NOMO-1 treated with dmso at 0.1 percent for 144 hours (cell line): ENCODE results near the gene DBP.

ENCODE experiments used
- DNase-seq: peaks from one replicate; lab custom pipeline; 2025; ENCODE audit not compliant: unreplicated experiment; lab: John Stamatoyannopoulos, UW

Gene DBP

DNA sequence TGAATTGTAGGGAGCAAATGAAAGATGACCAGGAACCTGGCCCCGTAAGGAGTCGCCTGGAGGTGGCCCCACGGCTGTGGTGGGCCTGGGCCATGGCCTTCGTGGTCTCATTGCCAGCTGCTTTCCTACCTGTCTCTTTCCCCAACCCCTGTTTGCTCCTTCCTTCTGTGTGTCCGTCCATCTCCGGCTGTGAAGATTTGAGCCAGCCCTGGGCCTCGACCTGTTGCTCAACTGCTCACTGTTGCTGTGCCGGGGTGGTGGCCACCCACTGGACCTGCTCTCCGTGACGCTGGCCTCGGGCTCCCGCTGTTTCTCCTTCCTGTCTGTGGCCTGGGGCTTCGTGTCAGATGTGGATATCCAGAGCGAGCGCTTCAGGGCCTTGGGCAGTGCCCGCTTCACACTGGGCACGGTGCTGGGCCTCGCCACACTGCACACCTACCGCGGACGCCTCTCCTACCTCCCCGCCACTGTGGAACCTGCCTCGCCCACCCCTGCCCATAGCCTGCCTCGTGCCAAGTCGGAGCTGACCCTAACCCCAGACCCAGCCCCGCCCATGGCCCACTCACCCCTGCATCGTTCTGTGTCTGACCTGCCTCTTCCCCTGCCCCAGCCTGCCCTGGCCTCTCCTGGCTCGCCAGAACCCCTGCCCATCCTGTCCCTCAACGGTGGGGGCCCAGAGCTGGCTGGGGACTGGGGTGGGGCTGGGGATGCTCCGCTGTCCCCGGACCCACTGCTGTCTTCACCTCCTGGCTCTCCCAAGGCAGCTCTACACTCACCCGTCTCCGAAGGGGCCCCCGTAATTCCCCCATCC lies 8.5 kb downstream of the DBP start:
- DNase-seq = no peak

- no peak for DNase-seq
These were observed 9.3 kb downstream of the DBP start for GRCh38 chr19:48627865-48628314.

DNA sequence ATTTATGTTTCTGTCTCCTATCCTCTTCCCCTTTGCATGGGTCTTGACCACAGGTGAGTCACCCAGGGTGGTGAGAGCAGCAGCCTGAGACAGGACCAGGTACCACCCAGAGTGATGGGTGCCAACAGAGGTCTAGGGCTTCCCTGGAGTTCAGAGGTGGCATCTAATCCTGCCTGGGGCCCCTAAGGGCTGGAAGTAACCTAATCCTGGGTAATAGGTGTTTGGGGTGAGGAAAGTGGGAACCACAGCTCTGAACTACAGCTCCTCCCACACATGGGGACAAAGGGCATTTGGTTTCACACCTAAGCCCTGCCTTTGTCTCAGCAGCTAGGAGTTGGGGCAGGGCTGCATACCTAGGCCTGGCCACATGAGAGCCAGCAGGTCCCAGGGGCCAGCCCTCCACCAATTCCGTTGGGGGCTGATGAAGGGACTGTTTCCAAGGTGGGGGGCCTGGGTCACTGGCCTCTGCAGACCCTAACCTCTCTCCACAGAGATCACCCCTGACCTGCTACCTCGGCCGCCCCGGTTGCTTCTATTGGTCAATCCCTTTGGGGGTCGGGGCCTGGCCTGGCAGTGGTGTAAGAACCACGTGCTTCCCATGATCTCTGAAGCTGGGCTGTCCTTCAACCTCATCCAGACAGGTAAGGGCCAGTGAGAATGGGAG lies 9.8 kb downstream of the DBP start:
- DNase-seq = no peak

GRCh38 chr19:48625891-48626327 lies 11.3 kb downstream of the DBP start:
- DNase-seq = no peak

DNA sequence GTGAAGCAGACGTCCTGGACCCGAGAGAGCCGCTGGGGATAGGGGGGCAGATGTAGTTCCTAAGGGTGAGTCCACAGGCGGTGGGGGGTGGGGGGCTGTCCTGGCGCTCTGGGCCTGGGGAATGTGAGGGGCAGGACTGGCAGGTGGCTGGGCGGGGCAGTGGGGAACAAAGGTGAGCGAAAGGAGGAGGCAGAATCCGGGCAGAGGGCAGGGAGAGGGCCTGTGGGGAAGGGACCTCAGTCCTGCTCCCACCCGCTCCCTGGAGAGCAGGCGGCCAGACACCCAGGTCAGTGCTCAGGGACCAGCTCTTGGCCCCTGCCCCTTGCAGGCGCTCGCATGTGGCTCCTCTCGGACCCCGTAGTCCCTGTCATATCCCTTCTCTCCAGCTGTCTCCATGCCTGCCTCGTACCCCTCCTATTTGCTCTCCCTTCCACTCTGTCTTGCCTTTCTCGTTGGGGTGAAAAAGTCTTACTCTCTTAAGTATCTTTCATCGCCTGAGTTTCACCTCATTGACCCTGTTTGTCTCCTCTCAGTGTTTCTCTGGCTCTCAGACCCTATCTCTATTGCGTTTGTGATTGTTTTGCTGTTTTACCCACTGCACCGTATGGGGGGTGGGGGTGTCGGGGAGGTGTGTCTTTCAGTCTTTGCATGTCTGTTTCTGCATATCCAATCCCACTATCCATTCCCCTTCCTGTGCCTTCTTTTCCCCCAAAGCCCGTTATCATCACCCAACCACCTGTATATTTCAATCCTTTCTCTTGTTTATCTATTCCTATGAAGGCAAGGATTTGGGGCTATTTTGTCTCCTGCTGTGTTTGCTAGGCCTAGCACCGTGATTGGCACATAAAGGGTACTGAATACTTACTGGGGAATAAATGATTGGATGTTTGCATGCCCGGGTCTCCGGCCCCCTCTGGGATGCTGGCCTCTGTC lies 12.1 kb downstream of the DBP start:
- no peak for DNase-seq

DNA sequence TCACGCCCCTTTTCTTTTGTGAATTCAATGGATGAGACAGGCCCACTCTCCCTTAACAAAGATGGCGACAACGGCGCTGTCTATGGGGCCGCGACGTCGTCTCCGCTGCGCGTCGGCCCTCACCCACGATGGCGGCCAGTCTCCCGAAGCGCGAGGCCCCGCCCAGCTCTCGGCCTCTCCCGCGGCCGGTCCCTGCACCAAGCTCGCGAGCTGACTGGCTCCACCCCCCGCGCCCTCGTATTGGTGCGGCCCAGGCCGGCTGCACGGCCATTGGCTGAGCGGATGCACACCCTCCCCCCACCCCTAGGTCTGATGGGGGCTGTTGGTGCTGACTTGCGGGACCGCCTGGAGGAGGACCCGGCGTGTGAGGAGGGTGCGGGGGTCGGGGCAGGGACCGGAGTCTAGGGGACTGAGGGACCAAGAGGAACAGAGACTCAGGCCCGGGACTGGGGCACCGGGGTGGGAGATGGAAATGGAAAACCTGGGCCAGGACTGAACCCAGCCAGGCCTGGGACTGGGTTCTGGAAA lies 13.0 kb downstream of the DBP start:
- no peak for DNase-seq

GRCh38 chr19:48623556-48624066 lies 13.6 kb downstream of the DBP start:
- no peak for DNase-seq

DNA sequence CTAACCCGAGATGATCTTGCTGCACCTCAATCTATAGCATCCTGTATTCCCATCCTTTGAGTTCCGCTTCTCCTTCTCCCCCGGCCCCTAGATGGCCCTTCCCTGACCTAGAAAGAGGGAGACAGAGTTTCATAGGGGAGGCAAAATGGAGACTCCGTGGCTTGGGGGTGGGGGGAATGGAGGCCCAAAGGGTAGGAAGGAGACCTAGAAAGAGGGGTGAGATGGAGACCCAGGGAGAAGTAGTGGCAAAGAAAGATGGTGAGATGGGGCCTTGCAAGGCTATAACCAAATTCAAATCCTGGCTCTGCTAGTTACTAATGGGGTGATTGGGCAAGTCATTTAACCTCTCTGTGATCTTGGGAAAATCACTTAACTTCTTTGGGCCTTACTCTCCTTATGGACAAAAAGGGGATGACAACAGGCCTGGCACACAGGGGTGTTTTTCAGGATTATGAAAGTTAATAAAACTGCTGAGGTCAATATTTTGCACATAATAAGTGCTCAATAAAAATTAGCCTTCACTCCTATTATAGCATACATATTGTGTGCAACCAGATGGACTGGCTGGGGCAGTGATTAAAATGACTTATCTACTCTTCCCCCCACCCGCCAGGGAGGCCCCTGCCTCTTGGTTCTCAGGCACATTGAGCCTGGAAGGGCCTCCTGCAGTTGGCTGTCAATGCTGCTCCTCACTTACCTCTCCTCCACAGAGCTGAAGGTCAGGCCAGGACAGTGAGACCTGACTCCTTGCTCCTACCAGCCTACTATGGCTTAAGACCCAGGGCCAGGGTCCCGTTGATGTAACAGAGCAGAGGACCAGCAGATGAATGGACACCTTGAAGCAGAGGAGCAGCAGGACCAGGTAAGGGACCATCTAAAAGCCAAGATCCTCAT lies 17.2 kb downstream of the DBP start:
- no peak for DNase-seq

- DNase-seq = peak; percentile 99
These were observed 18.1 kb downstream of the DBP start, which contains the start of the genes RPL18 and SPHK2 for GRCh38 chr19:48618916-48619691. RPL18 (minus strand) TSS chr19:48619178; CDS start chr19:48619143, 35 bp downstream. SPHK2 (plus strand) TSS chr19:48619506; CDS start chr19:48620515, 1,009 bp downstream.

DNA sequence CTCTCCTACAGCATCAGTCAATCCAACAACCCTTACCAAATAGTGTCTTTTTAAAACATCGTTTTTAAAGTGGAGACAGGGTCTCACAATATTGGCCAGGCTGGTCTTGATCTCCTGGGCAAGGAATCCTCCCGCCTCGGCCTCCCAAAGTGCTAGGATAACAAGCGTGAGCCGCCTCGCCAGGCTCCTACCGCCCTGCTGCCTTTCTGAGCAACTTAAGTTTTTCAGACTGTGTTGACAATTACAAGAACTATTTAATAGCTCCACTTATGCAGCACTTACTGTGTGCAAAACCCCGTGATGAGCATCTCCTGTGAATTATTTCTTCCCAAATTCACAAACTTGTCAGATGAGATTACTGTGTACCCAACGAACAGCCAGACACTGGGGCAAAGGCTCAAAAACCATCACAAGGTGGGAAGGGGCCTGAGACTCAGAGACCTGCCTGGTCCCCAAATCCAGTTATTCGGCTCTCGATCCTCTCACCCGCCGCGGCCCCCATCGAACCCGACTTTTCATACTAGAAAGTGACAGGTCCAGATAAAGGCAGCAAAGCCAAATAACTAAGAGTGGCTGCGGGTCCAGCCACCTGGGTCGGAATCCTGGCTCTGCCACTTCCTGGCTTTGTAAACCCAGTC lies 18.8 kb downstream of the DBP start:
- DNase-seq = no peak

DNA sequence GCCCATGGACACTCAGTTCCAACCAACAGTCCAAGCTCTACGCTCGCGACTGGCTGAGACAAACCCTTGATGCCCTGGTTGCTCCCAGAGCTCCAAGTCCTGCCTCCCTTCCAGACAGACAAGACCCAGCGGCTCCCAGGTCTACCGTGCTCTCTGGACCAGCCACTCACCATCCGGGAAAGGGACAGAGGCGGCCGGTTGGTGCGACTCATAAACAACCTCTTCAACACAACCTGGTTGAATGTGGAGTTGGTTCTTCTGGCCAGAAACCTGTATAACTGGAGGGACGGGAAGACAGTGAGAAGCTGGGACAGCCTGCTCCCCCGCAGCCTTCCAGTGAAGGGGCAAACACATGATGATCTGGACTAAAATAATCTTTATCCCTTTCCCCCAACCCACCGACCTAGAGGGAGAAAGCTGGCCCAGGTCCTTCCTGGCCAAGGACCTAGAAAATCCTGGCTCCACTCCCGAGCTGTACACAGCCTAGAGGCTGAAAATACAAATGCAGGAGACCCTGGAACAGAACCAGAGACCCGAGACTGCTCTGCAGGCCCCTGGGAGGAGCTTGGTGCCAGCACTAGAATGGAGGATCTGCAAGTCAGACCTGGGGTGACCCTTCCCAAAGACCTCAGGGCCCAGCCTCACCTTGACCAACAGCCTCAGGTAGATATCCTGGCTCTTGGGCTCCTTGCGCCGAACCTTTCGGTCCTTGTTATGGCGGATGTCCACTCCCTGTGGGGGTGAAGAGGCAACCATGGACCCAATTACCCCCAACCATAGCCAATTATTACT lies 19.8 kb downstream of the DBP start:
- DNase-seq = no peak

GRCh38 chr19:48616491-48617056 lies 20.6 kb downstream of the DBP start:
- no peak for DNase-seq

DNA sequence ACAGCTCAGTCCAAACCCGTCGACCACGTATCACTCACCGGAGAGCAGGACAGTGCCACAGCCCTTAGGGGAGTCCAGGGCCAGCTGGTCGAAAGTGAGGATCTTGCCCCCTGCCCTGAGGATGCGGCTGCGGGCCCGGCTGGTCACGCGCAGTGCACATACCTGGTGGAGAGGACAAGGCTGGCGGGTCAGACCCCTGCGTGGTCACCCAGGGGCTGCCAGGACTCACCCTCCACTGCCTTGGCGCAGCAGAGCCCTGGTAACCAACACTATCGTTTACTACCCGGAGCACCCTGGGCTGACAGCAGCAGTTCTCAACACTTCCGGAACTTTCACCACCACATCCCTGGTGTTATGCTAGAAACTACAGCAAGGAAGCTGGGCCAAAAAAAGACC lies 21.1 kb downstream of the DBP start:
- DNase-seq = no peak

DNA sequence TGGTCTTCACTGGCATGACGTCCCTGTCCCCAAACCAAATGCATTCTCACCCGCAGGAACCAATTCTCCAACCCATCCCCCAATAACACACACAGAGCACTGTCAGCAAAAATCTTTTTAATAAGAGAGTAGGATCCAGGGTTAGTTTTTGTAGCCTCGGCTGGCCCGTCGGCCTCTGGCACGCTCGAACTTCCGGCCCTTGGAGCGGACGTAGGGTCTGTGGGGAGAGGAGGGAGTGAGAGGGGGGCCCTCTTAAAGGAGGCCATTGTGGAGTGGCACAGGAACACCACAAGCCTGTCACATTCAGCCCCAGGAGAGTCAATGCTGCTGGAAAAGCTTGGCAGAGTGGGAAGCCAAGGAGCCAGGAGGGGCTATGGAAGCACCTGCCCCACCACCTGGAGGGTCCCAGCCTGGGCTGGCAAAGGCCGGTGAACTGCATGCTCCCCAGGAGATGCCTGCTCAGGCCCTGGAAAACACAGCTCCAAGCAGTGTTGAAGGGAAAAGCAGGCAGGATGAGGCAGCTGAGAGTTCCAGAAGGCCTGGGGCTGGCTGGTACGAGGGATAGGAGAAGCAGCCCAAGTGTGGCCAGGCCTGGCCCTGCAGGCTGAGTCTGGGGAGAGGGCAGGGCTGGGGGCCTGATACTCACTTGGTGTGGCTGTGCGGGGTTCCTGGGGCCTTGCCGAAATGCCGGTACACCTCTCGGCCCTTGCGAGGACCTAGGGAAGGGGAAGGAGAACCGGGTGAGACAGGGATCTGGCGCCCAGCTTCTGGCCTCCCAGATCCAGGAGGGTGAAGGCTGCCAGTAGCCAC lies 21.7 kb downstream of the DBP start:
- no peak for DNase-seq

- no peak for DNase-seq
These were observed 22.5 kb downstream of the DBP start, which contains the start of gene FAM83E for GRCh38 chr19:48614436-48615230. FAM83E (minus strand) TSS chr19:48615076; CDS start chr19:48613372, 1,704 bp downstream.
